HepG2 (cell line): ENCODE measurements around the gene NPPB. TPM values are rescaled to one million over a fixed set of nuclear protein-coding genes. Genes with fewer than 3 reads are reported as not detected.

Source experiments
- ATAC-seq: fragments of 200-7000 bp; cut with Tn5 transposase; 3 replicates; pipeline ENCODE4 v1.9.1; 2020; ENCODE audit warnings: mild to moderate bottlenecking, moderate library complexity
- BruUV-seq: library from RNA; stranded (reverse); fragments of 400-500 nt; replicated peaks from 2 replicates; lab custom pipeline; 2021; lab: Mats Ljungman, UMichigan
- CTCF ChIA-PET: fragments of 300-600 bp; formaldehyde crosslinking; extraction: SDS; loops from one replicate; lab custom pipeline; 2021; ENCODE audit warnings: low total read pairs, inconsistent platforms, low intra/inter-chr PET ratio; lab: Yijun Ruan, JAX
- POLR2A ChIA-PET: fragments of 350-600 bp; sonication (Branson Sonifier 250); formaldehyde crosslinking; loops from one replicate; lab custom pipeline; 2020; ENCODE audit warnings: antibody characterized with exemption, inconsistent platforms; lab: Yijun Ruan, JAX
- DNase-seq: peaks from one replicate; pipeline ENCODE4 v3.0.0-alpha.2; 2015; ENCODE audit warnings: low spot score
- FAIRE-seq: peaks from 3 replicates; lab custom pipeline; 2011; peaks lifted over from hg19 to GRCh38; lab: Jason Lieb, UNC
- H2AFZ ChIP-seq: one replicate; pipeline ENCODE4 v1.6.1; 2011; ENCODE audit warnings: low read length, inconsistent platforms
- H3K27ac ChIP-seq: fragments of 300-600 bp; 3 replicates; pipeline ENCODE4 v1.8.0; 2011; ENCODE audit warnings: mixed run types, mild to moderate bottlenecking, mixed read lengths, low read length, inconsistent platforms; ENCODE audit not compliant: insufficient read depth; ENCODE audit errors: extremely low read length
- H3K27me3 ChIP-seq, 2 experiments: fragments of 200-600 bp in 1 of 2; 2 replicates in 1 of 2; 3 replicates in 1 of 2; pipeline versions ENCODE4 v1.6.0 to v1.8.0; 2011; ENCODE audit warnings: low read length in 2 of 2, mild to moderate bottlenecking in 2 of 2, moderate library complexity in 2 of 2, inconsistent platforms in 1 of 2; ENCODE audit not compliant: insufficient read depth in 2 of 2, control insufficient read depth in 1 of 2
- H3K36me3 ChIP-seq, 2 experiments: fragments of 200-600 bp in 1 of 2; replicated peaks in 1 of 2; 2 replicates in 1 of 2; 3 replicates in 1 of 2; pipeline versions ENCODE4 v1.5.1 to v1.8.0; 2011; ENCODE audit warnings: low read length in 2 of 2, inconsistent platforms in 1 of 2; ENCODE audit not compliant: insufficient read depth in 2 of 2, control insufficient read depth in 1 of 2
- H3K4me1 ChIP-seq: 2 replicates; pipeline ENCODE4 v1.5.1; 2012; ENCODE audit warnings: low read length, inconsistent platforms; ENCODE audit not compliant: insufficient read depth
- H3K4me2 ChIP-seq: 2 replicates; pipeline ENCODE4 v1.6.0; 2011; ENCODE audit warnings: low read depth, low read length, inconsistent platforms
- H3K4me3 ChIP-seq, 3 experiments: fragments of 200-600 bp in 1 of 3; sonication (generic), shearing (Covaris generic) in 1 of 3; replicated peaks in 1 of 3; 2 replicates each; pipeline ENCODE4 v1.5.1; 2011 to 2016; ENCODE audit warnings: low read length in 3 of 3, inconsistent platforms in 2 of 3, low read depth in 2 of 3, mild to moderate bottlenecking in 2 of 3, control low read depth in 1 of 3, mixed read lengths in 1 of 3; ENCODE audit not compliant: insufficient read depth in 1 of 3
- H3K79me2 ChIP-seq: one replicate; pipeline ENCODE4 v1.6.1; 2011; ENCODE audit warnings: low read length, inconsistent platforms; ENCODE audit not compliant: insufficient read depth
- H3K9ac ChIP-seq: 2 replicates; pipeline ENCODE4 v1.6.0; 2011; ENCODE audit warnings: mild to moderate bottlenecking, low read depth, low read length, inconsistent platforms; ENCODE audit not compliant: insufficient read depth
- H3K9me3 ChIP-seq: 2 replicates; pipeline ENCODE4 v1.5.1; 2012; ENCODE audit warnings: mild to moderate bottlenecking, low read length
- H4K20me1 ChIP-seq: 2 replicates; pipeline ENCODE4 v1.6.0; 2011; ENCODE audit warnings: inconsistent platforms, mild to moderate bottlenecking, low read length, moderate library complexity; ENCODE audit not compliant: insufficient read depth
- AGO2 ChIP-seq: fragments of 200-400 bp; formaldehyde crosslinking; optimal IDR thresholded peaks from 2 replicates; pipeline ENCODE3; 2017; ENCODE audit warnings: mild to moderate bottlenecking, low read depth, low read length, moderate library complexity
- RARA ChIP-seq: IDR thresholded peaks from 2 replicates; pipeline ENCODE4 v1.6.1; 2016; ENCODE audit warnings: missing genetic modification reagents, missing compliant biosample characterization
- SCMH1 ChIP-seq: sonication (generic); formaldehyde crosslinking; IDR thresholded peaks from 2 replicates; pipeline ENCODE4 v1.9.0; 2021; ENCODE audit warnings: missing genetic modification reagents, mild to moderate bottlenecking, borderline replicate concordance
- ZBTB39 ChIP-seq: sonication (generic); formaldehyde crosslinking; IDR thresholded peaks from 2 replicates; pipeline ENCODE4 v1.5.0; 2020; ENCODE audit warnings: missing genetic modification reagents
- ZNF567 ChIP-seq: sonication (generic); formaldehyde crosslinking; IDR thresholded peaks from 2 replicates; pipeline ENCODE4 v1.8.1; 2023; ENCODE audit warnings: mild to moderate bottlenecking, missing genetic modification reagents, borderline replicate concordance
- WGBS: methylation state at CpG from one replicate; pipeline ENCODE4 v1.1.6; 2017; ENCODE audit warnings: low lambda C conversion rate; 5-methylcytosine and 5-hydroxymethylcytosine counted together
- in situ Hi-C: cut with HindIII; loops from 2 replicates; pipeline ENCODE4 v1.10.0; 2017; ENCODE audit warnings: low pct_unique_long_range_greater_than_20kb; ENCODE audit not compliant: extremely low pct_ligation_motif_present
- intact Hi-C: fragments of 100-400 bp; cut with micrococcal nuclease; formaldehyde crosslinking; loops from one replicate; pipeline ENCODE4 v1.10.0; 2022; ENCODE audit not compliant: unreplicated experiment
- polyA plus RNA-seq, 8 experiments: library from polyadenylated mRNA; depleted of rRNA in 3 of 8; stranded (reverse) in 7 of 8; unstranded in 1 of 8; fragments of >200 nt; fragmentation: Illumina TruSeq in 4 of 8; extraction: Trizol in 4 of 8; gene quantifications; 2 replicates each; pipeline versions ENCODE4 v1.2.1 to v1.2.3, GENCODE V29; 2011 to 2016; ENCODE audit warnings: low read depth in 4 of 8, missing spikeins in 1 of 8, mixed read lengths in 1 of 8; ENCODE audit not compliant: insufficient read depth in 1 of 8
- total RNA-seq, 5 experiments: library from RNA; depleted of rRNA; stranded (reverse); fragments of >200 nt; fragmentation: Illumina TruSeq; extraction: Trizol; gene quantifications; 2 replicates each; pipeline ENCODE4 v1.2.3, GENCODE V29; 2016; ENCODE audit warnings: low read depth in 1 of 5
- TF ChIP-seq, protein P1 (sequence below): IDR thresholded peaks from 2 replicates; pipeline ENCODE4 v1.6.1; 2016; ENCODE audit warnings: low read depth, borderline replicate concordance

The NPPB gene
- total and polyA plus RNA-seq, 2 of the 13 experiments (the other 11 are each of a cell fraction or from before 2014, with no cell fraction given), result 1.9 TPM; not detected in 1

DNA sequence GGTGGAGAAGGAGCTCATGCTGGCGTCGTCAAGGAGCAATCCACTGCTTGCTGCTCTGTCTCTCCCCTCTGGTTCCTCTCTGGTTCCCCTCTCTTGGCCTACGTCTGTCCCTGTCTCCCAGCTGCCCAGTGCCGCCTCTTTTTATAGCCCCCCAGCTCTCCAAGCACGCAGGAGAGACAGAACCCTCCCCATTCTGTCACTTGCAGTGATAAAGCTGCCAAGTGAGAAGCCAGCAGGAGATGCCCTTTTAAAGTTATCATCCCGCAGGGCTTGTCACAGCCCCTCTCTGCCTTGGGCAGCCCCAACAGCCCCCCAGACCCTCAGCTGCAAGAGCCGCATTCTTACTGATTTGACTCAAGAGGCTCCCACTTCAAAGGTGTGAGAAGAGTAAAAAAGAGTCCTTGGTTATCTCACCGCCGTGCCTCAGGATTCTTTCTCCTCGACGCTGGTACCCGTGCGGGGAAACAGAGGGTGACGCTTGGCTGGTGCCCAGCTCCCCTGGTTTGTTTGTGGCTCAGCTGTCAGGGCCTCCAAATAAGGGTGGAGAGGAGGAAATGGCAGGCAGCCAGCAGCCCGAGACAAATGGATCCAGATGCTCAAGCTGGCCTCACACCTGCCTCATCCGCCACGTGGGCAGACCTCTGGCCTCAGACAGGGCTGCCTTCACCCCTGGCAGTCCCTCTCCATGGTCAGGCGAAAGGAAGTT is 10.9 kb downstream of the NPPB start, which contains the start of gene NPPA:
Gene NPPA (minus strand): TSS at position 117 of the 706 bp plus-strand sequence. CDS start 99 bp downstream, at position 18.
- no peaks in the 10 kb centered on the region for H3K9me3 ChIP-seq
- H3K9ac ChIP-seq, result no peak within 1 kb of the TSS
- no TSS peak for BruUV-seq
- H3K27ac ChIP-seq, result no peak within 1 kb of the TSS
- no peak within 1 kb of the TSS for H2AFZ ChIP-seq
- ATAC-seq, result no peak
- ChIA-PET CTCF (no interaction called here), POLR2A (interaction anchor here (1.1 kb wide), 1 partner anchor 67 kb away, joined by 3 read pairs; no protein-coding TSS in a partner anchor)
- WGBS, result 96% methylated on average over 16 of the region's 18 CpGs
- 0 out of 5 replicates have a peak, but pooled peaks cover 0 to under 1% of the 10 kb centered on the region in 2 experiments for H3K27me3 ChIP-seq
- no peak for FAIRE-seq
- H3K4me2 ChIP-seq, result no peak within 1 kb of the TSS
- H4K20me1 ChIP-seq, result no peaks in the 10 kb centered on the region
- H3K4me3 ChIP-seq, result no peak within 1 kb of the TSS
- H3K79me2 ChIP-seq, result no peaks in the 10 kb centered on the region
- no peak for DNase-seq
- intact Hi-C loops (no loop called here), in situ Hi-C loops (no loop called here)
- peaks cover 20% of the 10 kb centered on the region for H3K4me1 ChIP-seq
- H3K36me3 ChIP-seq, result peaks cover 1 to 19% of the 10 kb centered on the region in 2 experiments
- no peak for TF ChIP-seq RARA (CRISPR knock-in tag)
- TF ChIP-seq, protein P1, sequence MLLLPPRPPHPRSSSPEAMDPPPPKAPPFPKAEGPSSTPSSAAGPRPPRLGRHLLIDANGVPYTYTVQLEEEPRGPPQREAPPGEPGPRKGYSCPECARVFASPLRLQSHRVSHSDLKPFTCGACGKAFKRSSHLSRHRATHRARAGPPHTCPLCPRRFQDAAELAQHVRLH (CRISPR knock-in tag), result no peak
- TF ChIP-seq AGO2, result peak; percentile 25
- TF ChIP-seq SCMH1 (CRISPR knock-in tag), result no peak
- TF ChIP-seq ZNF567 (CRISPR knock-in tag), result no peak
- TF ChIP-seq ZBTB39 (CRISPR knock-in tag), result no peak
